B cell (primary cell): ENCODE measurements around the gene SMC6.

Source experiments
- CTCF ChIP-seq: fragments of 200-600 bp; IDR thresholded peaks from one replicate; pipeline ENCODE4 v1.8.0; 2022; ENCODE audit warnings: antibody characterized with exemption, mild to moderate bottlenecking
- EZH2 ChIP-seq: IDR thresholded peaks from 2 replicates; pipeline ENCODE4 v1.6.1; 2012; ENCODE audit warnings: borderline replicate concordance, low read depth, mild to moderate bottlenecking, moderate library complexity, low read length; ENCODE audit not compliant: insufficient read depth, poor library complexity, severe bottlenecking

GRCh38 chr2:17646838-17647701 lies 106.5 kb downstream of the SMC6 start:
- TF ChIP-seq CTCF (no peak), EZH2 (no peak)
